Gastroesophageal sphincter (tissue), 3 donors: Measurements from ENCODE around the gene ADGRG4.

Experiments
- POLR2AphosphoS5 ChIP-seq: sonication (generic); formaldehyde crosslinking; IDR thresholded peaks from one replicate; pipeline ENCODE4 v1.6.1; 2017; ENCODE audit warnings: antibody characterized with exemption
- TF ChIP-seq, protein P1 (sequence below), 4 experiments: fragments of 200-600 bp in 2 of 4; fragments of 450-650 bp in 2 of 4; sonication (generic) in 1 of 4; IDR thresholded peaks; one replicate each; pipeline ENCODE4 v1.5.1; 2017 to 2019; ENCODE audit warnings: antibody characterized with exemption in 4 of 4, mild to moderate bottlenecking in 2 of 4, moderate library complexity in 2 of 4

DNA sequence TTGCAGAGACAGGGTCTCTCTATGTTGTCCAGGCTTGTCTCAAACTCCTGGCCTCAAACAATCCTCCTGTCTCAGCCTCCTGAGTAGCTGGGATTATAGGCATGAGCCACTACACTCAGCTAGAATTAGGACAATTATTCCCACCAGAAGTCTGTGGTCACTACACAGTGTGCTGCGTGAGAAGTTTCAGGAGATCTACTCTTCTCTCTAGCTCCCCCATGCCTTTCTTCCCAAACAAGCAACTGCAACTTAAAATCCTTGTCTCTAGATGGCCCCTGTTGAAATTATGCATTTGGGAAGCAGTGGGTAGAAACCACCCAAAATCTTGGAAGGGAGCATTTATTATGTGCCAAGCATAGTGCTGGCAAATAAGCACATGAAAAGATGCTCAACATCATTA is 28.4 kb upstream of the ADGRG4 start:
- no peak for TF ChIP-seq POLR2AphosphoS5
- TF ChIP-seq, protein P1, sequence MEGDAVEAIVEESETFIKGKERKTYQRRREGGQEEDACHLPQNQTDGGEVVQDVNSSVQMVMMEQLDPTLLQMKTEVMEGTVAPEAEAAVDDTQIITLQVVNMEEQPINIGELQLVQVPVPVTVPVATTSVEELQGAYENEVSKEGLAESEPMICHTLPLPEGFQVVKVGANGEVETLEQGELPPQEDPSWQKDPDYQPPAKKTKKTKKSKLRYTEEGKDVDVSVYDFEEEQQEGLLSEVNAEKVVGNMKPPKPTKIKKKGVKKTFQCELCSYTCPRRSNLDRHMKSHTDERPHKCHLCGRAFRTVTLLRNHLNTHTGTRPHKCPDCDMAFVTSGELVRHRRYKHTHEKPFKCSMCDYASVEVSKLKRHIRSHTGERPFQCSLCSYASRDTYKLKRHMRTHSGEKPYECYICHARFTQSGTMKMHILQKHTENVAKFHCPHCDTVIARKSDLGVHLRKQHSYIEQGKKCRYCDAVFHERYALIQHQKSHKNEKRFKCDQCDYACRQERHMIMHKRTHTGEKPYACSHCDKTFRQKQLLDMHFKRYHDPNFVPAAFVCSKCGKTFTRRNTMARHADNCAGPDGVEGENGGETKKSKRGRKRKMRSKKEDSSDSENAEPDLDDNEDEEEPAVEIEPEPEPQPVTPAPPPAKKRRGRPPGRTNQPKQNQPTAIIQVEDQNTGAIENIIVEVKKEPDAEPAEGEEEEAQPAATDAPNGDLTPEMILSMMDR (IDR thresholded peaks at IDR 0.05) = no peak
